ENCODE results near the gene AKT3. TPM values are rescaled to one million over a fixed set of nuclear protein-coding genes. Genes with fewer than 3 reads are reported as not detected.

The AKT3 gene
- total and polyA plus RNA-seq, 8 donors: 5.5 to 100 (median 13.8) TPM

DNA sequence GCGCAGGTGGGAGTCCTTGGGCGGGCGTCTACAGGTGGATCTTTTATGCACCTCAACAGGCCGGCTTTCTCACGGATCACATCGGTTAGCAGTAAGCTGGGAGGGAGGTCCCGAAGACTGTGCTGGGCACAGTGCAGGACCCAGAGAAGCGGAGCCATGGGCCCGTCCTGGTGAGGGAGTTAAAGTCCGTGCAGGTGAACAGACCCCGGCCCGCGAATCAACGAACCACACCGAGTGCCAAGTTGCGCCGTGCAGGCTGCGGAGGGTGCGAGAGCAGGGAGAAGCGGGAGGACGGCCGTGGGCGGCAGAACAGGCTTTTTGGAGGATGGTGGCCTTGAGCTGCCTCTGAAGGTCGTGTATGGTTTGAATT, 360.9 kb downstream of the AKT3 start:
- TF ChIP-seq POLR2A (IDR thresholded peaks at IDR 0.05) (no peak), EP300 (IDR thresholded peaks at IDR 0.05) (no peak), POLR2AphosphoS5 (IDR thresholded peaks at IDR 0.05) (no peak)
- TF ChIP-seq, protein P1, sequence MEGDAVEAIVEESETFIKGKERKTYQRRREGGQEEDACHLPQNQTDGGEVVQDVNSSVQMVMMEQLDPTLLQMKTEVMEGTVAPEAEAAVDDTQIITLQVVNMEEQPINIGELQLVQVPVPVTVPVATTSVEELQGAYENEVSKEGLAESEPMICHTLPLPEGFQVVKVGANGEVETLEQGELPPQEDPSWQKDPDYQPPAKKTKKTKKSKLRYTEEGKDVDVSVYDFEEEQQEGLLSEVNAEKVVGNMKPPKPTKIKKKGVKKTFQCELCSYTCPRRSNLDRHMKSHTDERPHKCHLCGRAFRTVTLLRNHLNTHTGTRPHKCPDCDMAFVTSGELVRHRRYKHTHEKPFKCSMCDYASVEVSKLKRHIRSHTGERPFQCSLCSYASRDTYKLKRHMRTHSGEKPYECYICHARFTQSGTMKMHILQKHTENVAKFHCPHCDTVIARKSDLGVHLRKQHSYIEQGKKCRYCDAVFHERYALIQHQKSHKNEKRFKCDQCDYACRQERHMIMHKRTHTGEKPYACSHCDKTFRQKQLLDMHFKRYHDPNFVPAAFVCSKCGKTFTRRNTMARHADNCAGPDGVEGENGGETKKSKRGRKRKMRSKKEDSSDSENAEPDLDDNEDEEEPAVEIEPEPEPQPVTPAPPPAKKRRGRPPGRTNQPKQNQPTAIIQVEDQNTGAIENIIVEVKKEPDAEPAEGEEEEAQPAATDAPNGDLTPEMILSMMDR (IDR thresholded peaks at IDR 0.05): no peak
- Histone ChIP-seq H3K27me3 (no peaks in the 10 kb centered on the region), H3K27ac (no peak overlapping the region), H3K9me3 (no peaks in the 10 kb centered on the region), H3K36me3 (peaks cover 3 to 29% (median 24%) of the 10 kb centered on the region in 4 donors), H3K4me1 (peaks cover 0 to 24% (median 0%) of the 10 kb centered on the region in 4 donors), H3K4me3 (no peak overlapping the region)
- intact Hi-C loops (cut with DNase I; ENCODE audit: low total_unique reads): no loop called here
- 94 to 96% (median 95%) methylated on average over 21 to 24 of the region's 24 CpGs for WGBS, 5 donors
- DNase-seq: no peak

DNA sequence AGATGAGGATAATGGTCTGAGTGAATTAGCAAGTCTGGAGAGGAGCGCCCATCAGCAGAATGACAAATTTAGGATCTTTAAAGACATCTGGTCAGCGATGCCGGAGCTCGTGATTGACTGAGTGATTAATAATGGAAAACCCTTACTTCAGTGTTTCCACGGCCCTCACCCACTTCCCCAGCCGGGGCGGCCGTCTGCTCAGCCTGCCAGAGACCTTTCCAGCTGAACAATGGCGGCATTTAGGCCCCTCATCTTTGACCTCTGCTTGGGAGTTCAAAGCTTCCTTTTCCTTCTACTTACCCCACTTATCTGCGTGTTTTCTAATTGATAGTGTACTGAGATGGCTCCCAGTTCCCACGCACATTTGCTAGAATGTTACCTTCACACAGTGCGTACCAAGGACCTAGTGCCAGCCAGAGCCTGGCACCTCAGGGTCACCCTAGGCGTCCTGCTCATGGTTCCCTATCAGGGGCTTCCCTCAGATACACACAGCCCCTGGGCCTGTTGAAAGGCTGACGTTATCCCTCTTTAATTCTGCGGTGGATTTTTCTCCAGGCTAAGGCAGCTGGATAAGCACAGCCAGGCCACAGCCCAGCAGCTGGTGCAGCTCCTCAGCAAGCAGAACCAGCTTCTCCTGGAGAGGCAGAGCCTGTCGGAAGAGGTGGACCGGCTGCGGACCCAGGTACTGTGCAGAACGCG, 361.4 kb downstream of the AKT3 start:
- Histone ChIP-seq H3K27ac (peak overlapping the region in 1 of 5 donors; percentile 37), H3K36me3 (peaks cover 3 to 26% (median 22%) of the 10 kb centered on the region in 4 donors), H3K27me3 (no peaks in the 10 kb centered on the region), H3K4me1 (peaks cover 0 to 25% (median 0%) of the 10 kb centered on the region in 4 donors), H3K9me3 (no peaks in the 10 kb centered on the region), H3K4me3 (peak overlapping the region in 1 of 4 donors; percentile 42)
- TF ChIP-seq, protein P1 (IDR thresholded peaks at IDR 0.05): no peak
- TF ChIP-seq POLR2A (IDR thresholded peaks at IDR 0.05) (no peak), POLR2AphosphoS5 (IDR thresholded peaks at IDR 0.05) (no peak)
- intact Hi-C loops (cut with DNase I; ENCODE audit: low total_unique reads): no loop called here
- 83 to 90% (median 88%) methylated on average over 20 of the region's 20 CpGs for WGBS, 5 donors
- no peak for DNase-seq

DNA sequence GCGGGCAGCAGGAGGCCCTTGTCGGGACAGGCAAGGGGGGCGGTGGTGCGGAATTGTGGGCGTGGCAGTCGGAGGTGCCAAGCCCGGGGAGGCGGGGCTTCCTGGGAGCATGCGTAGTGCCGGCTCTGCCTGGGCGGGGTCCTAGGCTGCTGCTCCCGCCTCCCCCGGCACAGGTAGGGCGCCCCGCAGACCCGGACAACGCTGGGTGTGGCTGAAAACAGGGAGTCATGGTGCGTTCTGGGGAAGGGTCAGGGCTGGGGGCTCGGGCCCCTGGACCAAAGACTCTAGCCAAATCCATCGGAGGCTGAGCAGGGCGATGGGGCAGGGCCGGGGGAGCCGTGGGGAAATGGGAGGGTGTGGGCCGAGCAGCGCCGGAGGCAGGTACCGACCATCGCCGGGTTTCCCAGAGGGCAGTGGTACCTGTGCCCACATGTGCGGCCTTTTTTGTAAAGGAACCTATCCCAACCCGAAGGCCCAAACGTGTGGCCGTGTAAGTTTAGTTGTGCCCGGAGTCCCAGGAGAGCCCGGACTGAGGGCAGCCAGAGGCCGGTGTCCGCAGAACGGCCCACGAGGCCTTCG, 362.3 kb downstream of the AKT3 start:
- no peaks in the 10 kb centered on the region for H3K27me3 ChIP-seq
- peak in 1 of 2 donors; percentile 65 for DNase-seq
- H3K27ac ChIP-seq: peak overlapping the region in 2 of 5 donors; percentile 32 to 37
- TF ChIP-seq, protein P1 (IDR thresholded peaks at IDR 0.05): no peak
- TF ChIP-seq POLR2AphosphoS5 (IDR thresholded peaks at IDR 0.05): no peak
- TF ChIP-seq EP300 (IDR thresholded peaks at IDR 0.05): no peak
- no peak for TF ChIP-seq POLR2A (IDR thresholded peaks at IDR 0.05)
- intact Hi-C loops (cut with DNase I; ENCODE audit: low total_unique reads): no loop called here
- H3K9me3 ChIP-seq: no peaks in the 10 kb centered on the region
- WGBS, 5 donors: 77 to 93% (median 80%) methylated on average over 9 to 40 of the region's 40 CpGs
- H3K36me3 ChIP-seq: peaks cover 3 to 26% (median 22%) of the 10 kb centered on the region in 4 donors
- peak overlapping the region in 3 of 4 donors; percentile 11 to 42 (median 22) for H3K4me3 ChIP-seq
- peaks cover 0 to 31% (median 6%) of the 10 kb centered on the region in 4 donors for H3K4me1 ChIP-seq

DNA sequence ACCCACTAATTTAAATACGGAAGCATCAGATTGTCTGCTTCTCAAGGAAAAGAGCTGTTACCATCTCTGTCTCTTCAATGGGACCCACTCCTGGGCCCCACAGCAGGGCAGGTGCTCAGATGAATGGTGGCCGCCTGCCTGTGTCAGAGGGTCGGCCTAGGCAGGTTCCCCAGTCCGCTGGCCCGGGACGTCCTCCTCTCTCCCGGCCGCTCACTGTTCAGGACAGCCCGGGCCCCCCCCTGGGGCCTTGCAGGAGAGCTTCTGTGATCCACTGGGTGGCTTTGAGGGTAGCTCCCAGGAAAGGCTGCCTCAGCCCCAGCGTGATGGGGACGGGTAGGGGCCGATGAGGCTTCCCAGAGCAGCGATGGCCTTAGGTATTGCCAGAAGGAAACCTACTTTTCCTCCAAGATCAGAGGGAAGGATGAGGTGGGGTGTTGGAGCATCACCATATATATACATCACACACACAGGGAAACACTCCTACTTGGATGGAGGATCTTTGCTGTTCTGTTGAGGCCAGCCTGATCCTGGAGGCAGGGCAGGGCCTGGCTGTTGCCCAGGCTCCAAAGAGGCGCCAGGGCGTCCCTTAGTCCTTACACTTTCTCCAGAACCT, 362.9 kb downstream of the AKT3 start:
- no peak for DNase-seq
- Histone ChIP-seq H3K9me3 (no peaks in the 10 kb centered on the region), H3K27me3 (no peaks in the 10 kb centered on the region), H3K4me3 (peak overlapping the region in 2 of 4 donors; percentile 11 to 42), H3K36me3 (peaks cover 3 to 26% (median 22%) of the 10 kb centered on the region in 4 donors), H3K27ac (peak overlapping the region in 1 of 5 donors; percentile 37), H3K4me1 (peaks cover 0 to 36% (median 12%) of the 10 kb centered on the region in 4 donors)
- no peak for TF ChIP-seq EP300 (IDR thresholded peaks at IDR 0.05)
- no peak for TF ChIP-seq POLR2AphosphoS5 (IDR thresholded peaks at IDR 0.05)
- intact Hi-C loops (cut with DNase I; ENCODE audit: low total_unique reads): no loop called here
- WGBS, 5 donors: 92 to 98% (median 95%) methylated on average over 10 to 15 of the region's 15 CpGs
